Right forelimb (tissue), 1 donor: ENCODE data around the gene ZBTB7C.
A peak's percentile ranks its signal among the peaks of the same experiment; 100 is the strongest.

Experiments used
- DNase-seq: peaks from one replicate; pipeline ENCODE4 v3.0.0-alpha.2; 2018

The ZBTB7C gene

DNA sequence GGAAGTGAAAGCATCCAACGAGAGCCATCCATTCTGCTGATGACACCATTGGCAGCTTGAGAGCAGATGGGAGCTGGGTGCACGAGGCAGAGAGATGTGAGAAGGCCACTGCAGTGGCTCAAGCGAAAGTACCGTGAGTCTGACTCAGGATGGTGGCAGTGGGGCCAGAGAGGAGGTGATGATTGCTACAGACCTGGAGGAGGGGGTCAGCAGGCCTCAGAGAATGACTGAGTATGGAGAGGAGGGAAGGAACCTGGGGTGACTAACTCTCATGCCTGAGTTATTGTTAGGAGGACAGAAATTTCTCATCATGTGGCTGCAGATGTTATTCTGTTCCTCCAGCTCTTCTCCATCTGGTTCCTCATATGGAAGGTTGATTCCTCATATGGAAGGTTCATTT is 8.8 kb upstream of the ZBTB7C start:
- DNase-seq = no peak

DNA sequence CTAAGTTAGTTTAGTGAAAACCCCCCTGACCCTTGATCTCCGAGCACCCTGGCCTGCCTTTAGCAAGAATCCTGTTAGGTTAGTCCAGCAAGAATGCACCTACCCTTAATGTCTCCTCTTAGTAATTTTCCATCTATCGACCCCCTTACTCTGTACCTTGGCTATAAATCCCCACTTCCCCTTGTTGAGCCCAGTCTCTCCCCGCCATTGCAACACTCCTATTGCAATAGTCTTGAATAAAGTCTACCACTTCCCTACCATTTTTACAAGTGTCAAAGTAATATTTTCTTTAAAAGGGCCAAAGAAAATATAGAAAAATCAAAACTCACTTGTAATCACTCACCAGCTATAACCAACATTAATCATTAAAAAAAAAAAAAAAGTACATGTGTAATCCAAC is 4.2 kb upstream of the ZBTB7C start:
- no peak for DNase-seq

DNA sequence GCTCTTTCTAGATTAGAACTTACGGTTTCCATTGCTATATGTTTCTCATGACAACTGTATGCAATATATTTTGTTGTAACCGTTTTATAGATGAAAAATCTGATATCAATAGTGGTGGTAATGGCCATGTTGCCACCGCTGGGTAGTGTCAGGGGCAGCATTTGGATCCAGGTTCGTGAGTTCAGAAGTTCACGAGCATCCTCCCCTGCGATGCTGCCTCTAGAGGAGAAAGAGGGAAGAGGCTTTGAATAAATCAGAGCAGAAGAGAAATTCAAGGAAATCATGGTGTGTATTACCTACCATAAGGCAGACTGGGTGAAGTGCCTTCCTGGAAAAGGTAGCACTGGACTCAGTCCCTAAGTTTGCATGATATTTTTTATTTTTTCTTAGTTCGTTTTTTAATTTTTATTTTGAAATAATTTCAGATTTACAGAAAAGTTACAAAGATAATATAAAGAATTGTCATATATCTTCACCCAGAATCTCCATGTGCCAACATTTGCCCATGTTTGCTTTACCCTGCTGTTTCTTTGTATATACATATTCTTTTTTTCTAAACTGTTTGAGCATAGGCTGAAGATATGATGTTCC is 3.3 kb upstream of the ZBTB7C start:
- no peak for DNase-seq

DNA sequence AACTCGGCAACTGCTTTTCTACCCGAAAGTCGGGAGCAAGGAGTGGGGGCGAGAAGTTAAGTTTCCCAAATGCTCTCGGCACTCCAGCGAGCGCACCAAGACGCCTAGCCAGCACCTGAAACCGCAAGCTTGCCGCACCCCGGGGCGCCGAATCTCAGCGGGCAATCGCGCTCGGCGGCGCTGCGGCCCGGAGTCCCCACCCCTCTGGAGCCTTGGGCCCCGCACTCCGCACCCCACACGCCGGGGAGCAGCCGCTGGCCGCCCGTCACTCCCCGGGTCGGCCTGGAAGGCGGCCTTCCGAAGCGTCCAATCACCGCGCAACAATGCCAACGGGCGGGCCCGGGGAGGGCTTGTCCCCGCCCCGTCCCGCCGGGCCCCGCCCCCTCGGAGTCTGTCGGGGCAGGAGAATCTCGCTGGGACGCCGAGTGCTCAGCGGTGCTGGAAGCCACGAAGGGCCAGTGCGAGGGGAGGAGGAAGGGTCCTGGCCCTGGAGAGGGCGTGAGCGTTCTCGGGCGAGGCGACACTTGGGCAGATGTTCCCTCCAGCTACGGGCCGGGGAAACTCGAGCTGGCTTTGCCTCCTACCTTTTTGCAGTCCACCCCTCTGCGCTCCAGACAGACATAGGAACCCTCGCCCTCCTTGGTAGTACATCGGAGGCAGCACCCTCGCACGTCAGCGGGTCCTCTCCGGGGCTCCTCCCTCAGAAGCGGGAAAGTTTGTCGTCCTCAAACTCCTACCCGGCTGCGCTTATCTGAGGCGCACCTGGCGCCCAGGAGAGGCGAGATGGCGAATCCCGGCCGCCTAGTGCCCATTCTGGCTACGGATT is 1.1 kb upstream of the ZBTB7C start:
- DNase-seq = peak; percentile 95

DNA sequence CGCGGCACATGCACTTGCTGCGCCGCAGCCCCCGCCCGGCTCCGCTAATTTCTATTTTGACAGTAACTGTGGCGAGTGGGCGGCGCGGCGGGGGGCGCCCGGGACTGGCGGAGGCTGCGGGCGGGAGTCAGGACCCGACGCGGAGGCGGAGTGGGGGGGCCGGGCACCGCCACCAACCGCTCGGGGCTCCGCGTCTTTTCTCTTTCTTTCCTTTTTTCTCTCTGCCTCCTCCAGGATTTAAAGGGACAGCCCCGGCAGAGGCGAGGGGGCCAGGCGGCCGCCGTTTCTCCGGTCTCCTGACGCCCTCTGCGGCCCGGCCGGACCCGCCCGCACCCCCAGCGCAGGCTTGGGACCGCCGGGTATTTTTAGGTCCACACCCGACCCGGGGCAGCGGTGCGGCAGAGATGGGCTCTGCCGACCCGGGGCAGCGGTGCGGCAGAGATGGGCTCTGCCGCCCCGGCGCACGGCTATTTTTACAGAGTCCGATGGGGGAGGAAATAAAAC is 460 bp upstream of the ZBTB7C start:
- peak; percentile 56 for DNase-seq

DNA sequence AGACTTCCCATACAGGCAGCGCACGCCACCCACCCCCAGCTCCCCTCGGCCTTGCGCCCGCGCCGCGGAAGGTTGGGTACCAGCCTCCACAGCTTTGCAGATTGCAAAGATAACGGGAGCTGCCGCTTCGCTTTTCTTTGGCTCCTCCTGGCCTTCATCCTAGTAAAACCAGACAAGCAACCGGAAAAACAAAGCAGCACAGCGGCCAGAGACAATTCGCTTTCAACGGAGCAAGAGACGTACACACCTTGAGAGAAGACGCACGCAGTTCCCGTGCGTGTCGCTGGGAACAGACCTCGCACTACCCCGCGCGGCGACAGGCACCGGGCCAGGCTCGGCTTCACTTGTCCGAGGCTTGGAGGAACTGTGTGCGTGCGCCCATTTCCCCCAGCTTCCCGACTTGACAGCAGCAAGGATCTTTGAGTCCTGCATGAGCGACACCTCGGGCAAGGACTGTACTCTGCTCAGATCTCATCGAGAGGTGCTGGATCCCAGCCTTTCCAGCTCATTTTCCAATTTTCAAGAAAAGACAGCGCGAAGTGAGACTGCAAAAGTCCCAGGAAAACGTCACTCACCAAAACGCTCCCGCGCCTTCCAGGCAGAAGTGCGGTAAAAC is 964 bp downstream of the ZBTB7C start:
- DNase-seq = no peak

DNA sequence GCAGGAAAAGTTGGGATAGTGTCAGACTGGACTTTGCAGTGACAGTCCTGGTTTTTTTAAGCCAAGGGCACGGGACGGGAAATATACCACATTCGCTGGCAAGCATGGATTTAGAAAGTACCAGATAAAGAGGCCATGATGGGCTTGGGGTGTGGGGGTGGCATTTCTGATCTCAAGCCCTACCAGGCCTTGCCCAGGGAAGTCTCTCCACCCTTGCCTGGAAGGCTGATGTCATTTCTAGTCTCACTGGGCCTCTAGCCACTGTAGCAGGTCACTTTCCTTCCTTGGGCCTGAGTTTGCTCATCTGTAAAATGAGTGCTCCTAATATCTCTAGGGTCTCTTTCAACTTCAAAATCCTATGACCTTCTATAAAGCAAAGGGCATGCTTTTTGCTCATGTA is 1.8 kb downstream of the ZBTB7C start:
- no peak for DNase-seq

DNA sequence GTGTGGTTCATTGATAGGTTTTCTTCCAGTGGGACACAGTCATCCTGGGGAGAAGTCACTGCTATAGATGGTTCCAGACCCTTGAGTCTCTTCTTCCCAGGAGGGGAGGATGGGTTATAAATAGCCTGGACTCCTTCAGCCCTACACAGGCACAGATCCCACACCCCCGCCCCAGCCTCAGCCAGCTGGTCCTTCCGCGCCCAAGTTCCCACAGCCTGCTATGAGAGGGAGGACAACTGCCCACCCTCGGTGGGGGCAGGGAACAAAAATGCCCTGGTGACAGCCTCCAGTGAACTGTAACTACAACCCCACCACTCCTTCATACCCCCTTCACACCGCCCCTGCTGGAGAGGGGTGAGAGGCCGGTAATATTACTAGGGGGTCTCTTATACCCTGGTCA is 3.2 kb downstream of the ZBTB7C start:
- no peak for DNase-seq

DNA sequence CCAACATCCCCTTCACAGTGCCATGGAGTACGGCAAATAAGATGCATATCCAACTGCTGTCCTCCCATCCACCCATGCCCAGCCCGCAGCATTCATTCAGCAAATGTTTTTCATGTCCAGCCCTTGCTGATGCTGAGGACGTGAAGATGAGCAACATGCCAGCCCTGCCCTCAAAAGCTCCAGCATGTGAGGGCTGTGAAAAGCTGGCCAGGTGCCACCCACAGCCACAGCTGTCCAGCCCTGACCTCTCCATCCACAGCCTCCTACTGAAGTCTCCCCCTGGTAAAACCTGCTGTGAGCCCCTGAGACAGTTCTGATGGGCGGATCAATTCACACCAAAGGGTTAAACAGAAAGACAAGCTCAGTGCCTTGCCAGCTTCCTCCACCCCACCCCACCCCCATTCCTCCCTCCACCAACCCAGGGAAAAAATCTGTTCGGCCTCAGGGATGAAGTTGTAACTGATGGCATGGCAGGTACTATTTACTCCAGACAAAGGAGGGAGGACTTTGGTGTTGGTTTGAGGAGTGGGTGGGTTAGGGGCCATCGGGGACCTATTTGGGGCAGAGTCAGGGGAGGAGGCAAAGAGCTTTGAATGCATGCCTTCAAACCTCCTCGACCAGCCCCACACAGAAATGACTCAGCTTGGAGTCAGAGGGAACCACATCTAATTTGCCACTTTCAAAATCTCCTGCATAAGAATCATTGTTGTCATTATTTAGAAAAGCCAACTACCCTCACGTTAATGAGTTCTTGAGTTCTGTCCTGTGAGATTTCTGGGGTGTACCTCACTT is 4.3 kb downstream of the ZBTB7C start:
- DNase-seq = no peak

DNA sequence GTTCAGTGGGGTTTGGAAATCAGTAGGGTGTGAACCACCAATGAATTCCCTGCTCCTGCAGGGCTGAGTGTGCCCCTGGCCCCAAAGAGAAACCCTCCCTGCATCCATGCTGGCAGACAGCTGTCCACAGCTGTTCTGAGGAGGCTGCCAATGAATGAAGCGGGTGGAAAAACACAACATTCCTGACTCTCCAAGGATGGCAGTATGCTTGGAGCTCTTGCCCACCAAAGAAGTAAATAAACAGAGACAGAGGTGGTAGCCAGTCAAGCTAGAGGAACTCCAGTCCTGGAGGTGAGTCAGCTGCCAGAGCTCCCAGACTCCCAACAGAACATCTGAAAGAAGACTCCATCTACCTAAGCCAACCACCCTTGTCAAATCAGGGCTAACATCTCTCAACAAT is 6.2 kb downstream of the ZBTB7C start:
- peak; percentile 79 for DNase-seq

DNA sequence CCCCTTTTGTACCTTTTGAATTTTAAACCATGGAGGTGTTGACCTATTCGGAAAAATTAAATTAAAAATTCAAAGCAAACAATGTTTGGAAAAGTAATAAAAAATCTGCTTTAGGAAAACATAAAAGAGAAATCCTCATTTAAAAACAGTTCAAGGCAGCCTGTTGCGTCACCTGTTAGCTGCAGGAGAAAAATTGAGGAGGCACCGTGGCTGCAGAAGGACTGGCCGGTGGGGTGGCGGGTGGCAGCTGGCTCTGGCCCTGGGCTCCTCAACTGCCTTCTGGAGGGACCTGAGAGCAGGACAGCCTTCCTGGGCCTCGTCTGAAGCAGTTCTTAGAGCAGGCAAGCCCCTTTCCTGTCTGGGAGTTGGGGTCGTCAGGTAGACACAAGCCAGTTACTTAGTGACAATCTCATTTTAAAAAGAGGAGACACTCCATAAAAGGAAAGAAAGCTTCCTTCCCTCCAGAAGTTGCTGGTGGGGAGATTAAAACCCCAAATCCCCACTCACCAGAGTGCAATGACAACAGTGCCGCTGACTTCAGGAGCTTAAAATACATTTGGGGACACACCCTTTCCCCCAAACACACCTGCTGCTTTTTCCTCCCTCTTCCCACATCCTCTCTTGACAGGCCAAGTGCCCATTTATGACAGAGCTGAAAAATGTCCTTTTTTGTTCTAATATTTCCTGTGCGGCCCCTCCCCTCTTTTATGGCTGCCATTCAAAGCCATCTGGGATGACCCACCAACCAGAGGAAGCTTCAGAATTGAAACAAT is 9.7 kb downstream of the ZBTB7C start:
- DNase-seq = peak; percentile 10

DNA sequence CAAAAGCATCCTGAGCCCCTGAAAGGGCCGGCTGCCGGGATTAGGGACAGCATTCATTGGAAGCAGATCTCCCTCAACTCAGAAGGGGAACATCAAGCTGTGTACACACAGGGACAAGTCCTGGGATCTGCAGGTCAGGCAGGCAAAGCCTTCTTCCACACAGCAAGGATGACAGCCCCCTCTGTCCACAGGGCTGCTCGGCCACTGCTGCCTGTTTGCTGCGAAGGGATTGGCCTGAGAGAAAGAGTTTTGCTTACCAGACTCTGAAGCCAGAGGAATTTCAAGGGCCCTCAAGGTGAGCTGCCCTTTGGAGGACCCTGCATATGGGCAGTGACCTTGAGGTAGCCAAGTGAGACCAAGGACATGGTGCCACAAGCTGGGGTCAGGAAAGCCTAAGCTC is 11.1 kb downstream of the ZBTB7C start:
- DNase-seq = no peak

DNA sequence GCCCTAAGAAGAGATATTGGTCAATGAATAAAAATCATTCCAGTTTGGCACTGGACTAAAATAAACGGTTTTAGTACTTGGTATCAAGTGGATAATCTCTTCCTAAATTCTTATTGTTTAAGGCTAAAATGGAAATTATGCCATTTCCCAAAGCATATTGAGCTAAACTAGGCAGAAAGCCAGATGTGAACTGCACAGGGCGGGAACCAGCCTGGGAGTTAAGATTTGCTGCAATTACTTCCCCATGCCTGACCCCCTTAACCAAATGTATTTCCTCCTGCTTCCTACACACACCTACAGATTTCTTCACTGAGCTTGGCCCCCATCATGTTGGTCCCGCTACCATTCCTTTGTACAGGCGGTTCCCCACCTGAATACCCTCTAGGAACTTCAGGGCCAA is 12.2 kb downstream of the ZBTB7C start:
- DNase-seq = no peak

DNA sequence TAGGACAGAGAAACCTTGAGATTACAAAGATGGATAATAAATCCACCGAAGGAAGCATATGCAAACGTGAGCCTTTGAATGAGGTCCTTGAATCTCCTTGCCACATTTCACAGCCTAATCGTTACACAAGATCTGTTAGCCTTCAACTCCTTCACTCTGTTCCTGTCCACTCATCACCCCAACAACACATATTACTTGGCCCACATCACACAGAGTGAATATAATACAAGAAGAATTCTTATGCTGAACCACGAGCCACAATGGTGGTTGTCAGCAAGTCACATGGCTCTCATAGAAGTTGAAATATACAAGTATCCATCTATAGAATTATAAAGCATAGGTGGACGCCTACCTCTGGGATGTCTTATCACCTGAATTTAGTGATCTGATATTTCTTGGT is 12.6 kb downstream of the ZBTB7C start:
- DNase-seq = no peak

DNA sequence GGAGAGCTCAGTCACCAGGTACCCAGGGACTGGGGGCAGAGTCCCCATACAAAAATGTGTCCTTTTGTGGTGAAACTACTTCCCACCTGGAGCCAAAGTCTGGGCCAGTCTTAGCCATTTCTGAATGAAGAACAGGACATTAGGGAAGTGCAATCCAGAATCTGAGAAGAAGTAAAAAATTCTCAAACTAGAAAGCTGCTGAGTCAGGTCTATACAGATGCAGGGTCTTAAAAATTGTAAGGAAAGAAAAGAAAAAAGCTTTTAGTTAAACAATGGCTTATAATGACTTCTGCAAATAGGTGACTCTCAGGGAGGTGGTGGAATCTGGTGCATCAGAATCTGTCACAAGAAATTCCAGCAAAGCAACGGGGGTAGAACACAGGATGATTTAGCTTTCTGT is 13.5 kb downstream of the ZBTB7C start:
- DNase-seq = no peak

DNA sequence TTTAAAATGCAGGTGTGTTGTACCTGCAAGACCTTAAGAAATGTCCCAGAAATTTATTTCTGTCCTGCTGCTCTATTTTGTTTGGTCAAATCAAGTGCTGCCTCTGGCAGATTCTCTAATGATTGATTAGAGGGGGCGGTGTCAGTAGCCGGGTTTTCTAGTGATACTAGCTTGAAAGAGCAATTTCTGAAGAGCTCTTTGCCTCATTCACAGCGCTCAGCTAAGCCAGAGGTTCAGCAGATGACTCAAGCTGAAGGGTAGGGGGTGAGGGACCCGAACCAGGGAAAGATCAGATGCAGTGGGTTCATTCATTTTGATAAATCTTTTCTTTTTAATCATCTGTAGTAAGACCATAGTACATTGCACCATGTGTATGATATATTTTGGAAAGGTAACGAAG is 15.0 kb downstream of the ZBTB7C start:
- DNase-seq = no peak

DNA sequence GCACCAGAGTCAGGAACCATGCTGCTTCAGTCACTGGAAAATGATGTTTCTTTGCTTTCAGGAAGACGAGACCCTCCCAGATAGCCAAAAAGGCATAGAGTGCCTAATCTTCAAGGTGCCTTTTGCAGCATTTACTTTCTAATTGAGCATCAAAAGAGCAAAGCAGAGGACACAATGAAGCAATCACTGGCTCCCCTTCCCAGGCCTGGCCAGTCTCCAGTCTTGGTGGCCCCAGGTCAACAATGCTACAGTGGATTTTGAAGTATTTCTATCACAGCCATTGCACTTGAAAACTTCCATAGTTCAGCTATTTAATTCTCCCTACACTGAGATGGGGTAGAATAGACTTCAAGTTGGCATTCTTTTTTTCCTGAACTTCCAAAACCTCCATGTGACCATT is 15.4 kb downstream of the ZBTB7C start:
- DNase-seq = no peak

DNA sequence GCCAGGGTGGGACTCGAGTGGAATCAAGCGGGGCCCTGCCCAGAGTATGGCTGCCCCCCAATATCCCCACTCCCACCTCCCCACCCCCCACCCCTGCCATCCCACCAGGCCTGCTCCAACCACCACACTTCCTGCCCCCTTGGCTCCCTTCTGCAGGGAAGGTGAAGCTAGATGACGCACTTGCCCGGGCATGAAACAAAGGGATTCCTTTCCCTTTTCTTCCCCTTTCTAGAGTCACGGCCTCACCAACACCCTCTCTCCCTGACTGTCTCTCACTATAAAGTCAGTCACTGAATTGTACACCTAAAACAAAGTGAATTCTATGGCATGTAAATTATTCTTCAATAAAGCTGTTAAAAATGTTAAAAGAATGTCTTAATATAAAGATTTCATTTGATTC is 16.0 kb downstream of the ZBTB7C start:
- no peak for DNase-seq

DNA sequence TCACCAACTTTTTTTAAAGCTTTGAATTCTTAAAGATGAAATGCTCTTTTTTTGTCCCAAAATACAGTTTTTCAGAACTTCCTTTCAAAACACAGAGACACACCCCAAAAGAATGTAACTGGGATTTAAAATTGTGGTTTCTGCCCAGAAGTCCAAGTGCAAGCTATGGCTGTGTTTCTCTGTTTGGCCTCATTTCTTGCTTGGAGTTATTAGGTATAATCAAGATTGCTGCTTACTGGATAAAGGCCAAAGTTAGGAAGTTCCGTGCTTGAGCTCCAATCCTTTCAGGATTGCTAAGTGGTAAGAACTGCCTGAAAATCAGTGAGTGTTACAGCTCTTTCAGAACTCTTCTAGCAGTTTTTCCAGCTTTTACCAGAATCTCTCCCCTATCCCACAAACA is 16.9 kb downstream of the ZBTB7C start:
- no peak for DNase-seq

DNA sequence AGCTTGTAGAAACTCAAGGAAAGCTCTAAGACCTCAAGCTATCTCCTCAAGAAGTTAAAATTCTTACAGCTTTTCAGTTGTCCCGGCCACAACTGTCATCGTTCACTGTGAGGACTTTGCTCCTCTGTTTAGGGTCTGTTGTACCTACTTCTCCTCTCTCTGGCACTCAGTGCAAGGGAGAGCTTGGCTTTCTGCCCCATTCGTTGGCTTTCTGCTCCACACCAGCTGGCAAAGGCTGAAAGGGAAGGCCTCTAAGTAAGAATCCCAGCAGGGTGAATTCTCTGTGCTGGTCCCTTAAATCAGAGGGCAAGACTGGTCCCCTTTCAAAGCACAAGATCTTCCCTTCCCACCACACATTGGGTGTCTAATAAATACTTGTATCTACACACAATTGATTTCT is 17.3 kb downstream of the ZBTB7C start:
- no peak for DNase-seq

DNA sequence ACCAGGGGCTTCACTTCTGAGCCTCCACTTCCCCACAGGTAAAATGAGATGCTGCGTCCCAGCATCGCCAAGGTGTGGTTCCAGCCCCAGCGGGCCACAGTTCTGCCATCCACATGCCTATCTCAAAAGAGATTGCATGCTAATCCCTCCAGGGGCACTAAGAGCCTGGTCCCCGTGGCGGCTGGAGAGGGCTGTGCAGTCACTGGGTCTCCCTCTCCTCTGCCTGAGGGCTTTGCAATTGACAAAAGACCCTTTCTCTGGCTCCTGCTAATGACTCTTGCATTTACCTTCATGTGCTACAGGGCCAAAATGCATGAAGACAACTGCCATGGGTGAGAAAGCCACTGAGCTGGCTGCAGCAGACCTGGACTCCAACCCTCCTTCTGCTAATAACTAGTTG is 18.5 kb downstream of the ZBTB7C start:
- DNase-seq = no peak

DNA sequence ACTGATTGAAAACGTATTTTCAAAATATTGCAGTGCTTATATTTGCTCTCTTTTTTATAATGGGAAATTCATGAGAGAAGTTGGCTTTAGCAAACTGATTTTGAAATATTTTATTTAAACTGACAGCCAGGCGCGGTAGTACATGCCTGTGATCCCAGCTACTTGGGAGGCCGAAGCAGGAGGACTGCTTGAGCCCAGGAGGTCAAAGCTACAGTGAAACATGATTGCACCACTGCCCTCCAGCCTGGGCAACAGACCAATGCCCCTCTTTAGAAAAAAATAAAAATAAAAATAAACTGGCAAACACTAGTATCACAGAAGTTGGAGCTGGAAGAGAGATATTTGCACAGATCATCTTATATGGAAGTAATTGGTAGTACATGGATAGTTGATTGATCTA is 20.7 kb downstream of the ZBTB7C start:
- no peak for DNase-seq

DNA sequence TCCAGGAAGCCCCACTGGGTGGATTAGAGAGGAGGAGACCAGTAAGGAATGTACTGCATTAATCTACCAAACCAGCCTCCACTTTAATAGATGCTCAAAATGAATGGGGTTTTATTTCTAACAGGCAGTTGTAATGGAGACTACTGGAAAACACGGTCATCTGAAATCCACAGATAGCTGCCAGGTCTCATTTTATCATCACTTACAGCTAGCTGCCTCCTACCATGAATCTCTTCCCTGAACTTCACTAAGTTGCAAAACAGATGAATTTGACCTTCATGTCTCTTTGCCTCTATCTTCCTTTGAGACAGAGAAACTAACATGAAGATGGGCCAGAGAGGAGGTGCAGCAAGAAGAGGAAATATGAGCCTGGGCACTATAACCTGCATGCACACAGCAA is 21.9 kb downstream of the ZBTB7C start:
- DNase-seq = no peak
